Fibroblast of villous mesenchyme (primary cell): ENCODE measurements around the gene RIBC2. TPM values are rescaled to one million over a fixed set of nuclear protein-coding genes. Genes with fewer than 3 reads are reported as not detected.

Experiments used
- DNase-seq: peaks from one replicate; pipeline ENCODE4 v3.0.0-alpha.2; 2010; ENCODE audit warnings: low read depth
- H3K4me3 ChIP-seq: 2 replicates; pipeline ENCODE4 v1.5.1; 2011; ENCODE audit warnings: low read depth, mild to moderate bottlenecking, low read length
- CTCF ChIP-seq: IDR thresholded peaks from 2 replicates; pipeline ENCODE4 v1.5.1; 2012; ENCODE audit warnings: low read depth, mild to moderate bottlenecking, low read length; ENCODE audit not compliant: insufficient read depth
- total RNA-seq: library from RNA; depleted of rRNA; stranded (reverse); fragments of >200 nt; gene quantifications from 2 replicates; pipeline ENCODE4 v1.2.3, GENCODE V29; 2012

RIBC2 gene
- total RNA-seq, 1 donor = 0.86 TPM

- DNase-seq = no peak
- no peak overlapping the region for H3K4me3 ChIP-seq
- no peak for TF ChIP-seq CTCF
Observed at GRCh38 chr22:45480717-45481116, 67.2 kb downstream of the RIBC2 start.

GRCh38 chr22:45481661-45482060 is 68.2 kb downstream of the RIBC2 start:
- DNase-seq = no peak
- no peak overlapping the region for H3K4me3 ChIP-seq
- no peak for TF ChIP-seq CTCF

Other genes starting within 250 kb of the RIBC2 start
- gene NUP50, start 249.8 kb upstream of the RIBC2 start, total RNA-seq = 37.4 and 41.9 TPM in 2 replicates
- gene KIAA0930, start 172.8 kb upstream of the RIBC2 start, total RNA-seq = 44.5 and 55.4 TPM in 2 replicates
- gene UPK3A, start 128.7 kb upstream of the RIBC2 start, total RNA-seq = not detected in 2 replicates
- 20.7 and 52.5 TPM in 2 replicates for gene FAM118A, start 103.8 kb upstream of the RIBC2 start, total RNA-seq
- not detected in 2 replicates for gene SMC1B, start 94 bp upstream of the RIBC2 start, total RNA-seq
- 102 and 256 TPM in 2 replicates for gene FBLN1, start 89.2 kb downstream of the RIBC2 start, total RNA-seq